SH-SY5Y (cell line): ENCODE measurements around the gene STAG1.

ENCODE experiments used
- GATA2 ChIP-seq: IDR thresholded peaks from 2 replicates; pipeline ENCODE4 v1.6.1; 2011; ENCODE audit warnings: mild to moderate bottlenecking, low read depth, low read length
- GATA3 ChIP-seq: IDR thresholded peaks from 2 replicates; pipeline ENCODE4 v1.6.1; 2011; ENCODE audit warnings: low read depth, mild to moderate bottlenecking, low read length, moderate library complexity

The STAG1 gene

DNA sequence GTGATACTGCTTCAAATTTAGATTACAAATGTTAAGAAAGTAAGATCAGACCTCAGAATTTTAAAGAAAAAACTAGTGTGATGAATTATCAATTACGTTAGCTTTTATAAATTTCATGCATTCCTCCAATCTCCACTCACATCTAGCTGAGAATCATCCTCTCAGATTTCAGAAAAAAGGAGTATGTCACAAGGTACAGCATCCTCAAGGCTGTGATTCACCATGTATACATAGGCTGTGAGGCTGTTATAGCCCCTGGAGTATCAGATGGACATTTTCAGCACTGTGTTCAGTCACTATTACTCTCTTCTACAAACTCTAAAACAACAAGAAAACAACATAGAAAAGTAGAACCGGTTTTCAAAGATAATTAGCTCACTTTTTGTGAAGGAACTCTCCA is 287.7 kb downstream of the STAG1 start:
- no peak for TF ChIP-seq GATA3
- no peak for TF ChIP-seq GATA2

DNA sequence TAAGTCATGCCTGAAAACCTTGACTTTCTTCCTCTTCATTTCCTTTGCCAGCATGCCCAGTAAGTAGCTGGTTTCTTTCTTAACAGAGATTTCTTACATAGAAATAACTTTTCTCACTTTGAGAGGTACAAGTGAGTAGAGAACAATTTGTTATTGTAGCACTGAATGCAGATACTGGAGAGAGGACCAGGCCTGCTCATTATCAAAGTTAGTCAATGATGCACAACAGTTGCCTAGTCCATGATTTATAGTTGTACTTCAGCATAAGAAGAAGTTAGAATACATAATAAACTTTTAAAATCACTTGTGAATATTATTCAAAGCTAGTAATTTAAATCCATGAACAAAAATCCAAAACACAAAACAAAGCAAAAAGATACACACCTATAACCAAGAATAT is 289.0 kb downstream of the STAG1 start:
- TF ChIP-seq GATA2 (no peak), GATA3 (no peak)

DNA sequence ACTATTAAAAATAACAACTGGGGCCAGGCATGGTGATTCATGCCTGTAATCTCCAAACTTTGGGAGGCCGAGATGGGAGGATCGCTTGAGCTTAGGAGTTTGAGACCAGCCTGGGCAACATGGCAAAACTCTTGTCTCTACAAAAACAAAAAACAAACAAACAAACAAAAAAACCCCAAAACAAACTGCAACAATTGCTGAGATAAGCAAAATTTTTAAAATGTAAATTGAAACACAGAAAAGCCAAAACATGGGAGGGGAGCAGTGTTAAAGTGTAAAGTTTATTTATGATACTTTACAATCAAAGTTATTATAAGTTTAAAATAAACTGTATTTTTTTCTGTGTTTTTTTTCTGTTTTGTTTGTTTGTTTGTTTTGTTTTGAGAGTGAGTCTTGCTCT is 294.4 kb downstream of the STAG1 start:
- TF ChIP-seq GATA3 (no peak), GATA2 (no peak)

DNA sequence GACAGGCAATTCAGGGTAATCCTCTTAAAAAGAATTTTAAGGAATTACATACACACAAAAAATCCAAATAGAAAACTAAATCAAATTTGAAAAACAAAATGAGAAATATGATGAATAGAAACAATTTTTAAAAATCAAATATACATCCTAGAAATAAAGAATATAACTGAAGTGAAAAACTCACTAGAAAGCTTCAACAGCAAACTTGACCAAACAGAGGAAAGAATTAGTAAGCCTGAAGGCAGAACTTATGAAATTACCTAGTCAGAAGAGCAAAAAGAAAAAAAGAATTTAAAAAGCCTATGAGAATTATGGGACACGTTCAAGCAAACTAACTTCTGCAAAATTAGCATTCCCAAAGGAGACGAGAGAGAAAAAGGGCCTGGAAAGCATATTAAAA is 296.0 kb downstream of the STAG1 start:
- TF ChIP-seq GATA3 = no peak
- no peak for TF ChIP-seq GATA2

DNA sequence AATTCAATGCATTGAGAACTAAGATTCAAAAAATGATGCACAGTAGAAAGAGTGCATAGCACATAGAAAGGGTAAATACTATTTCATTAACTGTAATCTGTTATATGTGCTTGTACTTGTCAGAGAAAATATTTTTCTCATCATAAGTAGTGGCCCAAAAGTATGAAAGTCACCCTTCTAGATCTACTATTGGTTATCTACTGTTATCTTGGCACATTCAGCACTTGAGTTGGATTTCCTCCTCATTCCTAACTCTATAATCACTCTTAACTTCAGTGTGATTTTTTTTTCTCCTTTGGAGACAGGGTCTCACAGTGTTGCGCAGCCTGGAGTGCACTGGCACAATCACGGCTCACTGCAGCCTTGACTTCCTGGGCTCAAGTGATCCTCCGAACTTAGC is 307.6 kb downstream of the STAG1 start:
- TF ChIP-seq GATA3 = no peak
- no peak for TF ChIP-seq GATA2

DNA sequence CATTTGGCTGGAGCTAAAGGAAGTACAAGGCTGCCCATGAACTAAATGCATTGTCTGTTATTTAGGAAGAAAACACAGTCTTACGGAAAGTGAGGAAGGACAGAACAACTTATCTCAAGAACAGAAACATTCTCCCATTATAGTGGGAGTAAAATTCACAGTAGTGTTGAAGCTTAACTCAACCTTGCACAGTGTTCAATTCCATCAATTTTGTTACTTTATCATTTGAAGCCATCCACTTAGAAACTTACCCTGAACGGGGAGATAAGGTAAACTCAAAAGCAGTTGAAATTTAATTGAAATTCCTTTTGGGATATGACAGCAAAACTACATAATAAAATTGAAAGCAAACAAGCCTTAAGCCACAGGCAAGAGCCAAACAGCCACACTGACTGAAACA is 315.1 kb downstream of the STAG1 start:
- no peak for TF ChIP-seq GATA3

DNA sequence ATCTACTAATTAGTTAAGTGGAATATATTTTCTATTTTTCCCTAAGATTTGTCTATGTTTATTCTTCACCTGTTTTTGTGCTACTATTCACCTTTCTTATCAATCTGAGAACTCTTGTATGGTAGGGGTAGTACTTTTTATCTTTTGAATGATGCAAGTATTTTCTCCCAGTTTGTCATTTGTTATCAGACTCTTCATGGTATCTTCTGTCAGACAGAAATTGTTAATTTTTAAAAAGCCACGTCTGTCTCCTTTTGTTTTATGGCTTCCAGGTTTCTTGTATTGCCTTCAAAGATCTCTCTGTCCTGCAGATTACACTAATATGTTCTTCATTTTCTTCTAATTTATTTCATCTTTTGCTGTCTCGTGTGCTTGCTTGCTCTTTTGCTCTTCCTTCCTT is 317.7 kb downstream of the STAG1 start:
- TF ChIP-seq GATA3 = no peak
- TF ChIP-seq GATA2 = no peak

DNA sequence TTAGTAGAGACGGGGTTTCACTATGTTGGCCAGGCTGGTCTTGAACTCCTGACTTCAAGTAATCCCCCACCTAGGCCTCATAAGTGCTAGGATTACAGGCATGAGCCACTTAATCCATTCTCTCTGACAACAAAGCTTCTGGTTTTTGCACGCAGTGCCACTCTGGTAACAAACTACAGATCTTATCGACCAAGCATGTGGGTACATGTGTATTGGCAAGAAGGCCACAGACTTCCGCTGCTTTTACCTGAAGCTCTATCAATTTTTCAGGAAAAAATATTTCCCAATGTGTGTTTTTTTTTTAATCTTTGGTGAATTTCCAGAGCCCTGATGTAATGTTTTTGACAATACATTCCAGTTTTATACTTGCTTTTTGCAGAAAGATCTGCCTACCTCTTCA is 319.5 kb downstream of the STAG1 start:
- TF ChIP-seq GATA2 = no peak
- TF ChIP-seq GATA3 = no peak

DNA sequence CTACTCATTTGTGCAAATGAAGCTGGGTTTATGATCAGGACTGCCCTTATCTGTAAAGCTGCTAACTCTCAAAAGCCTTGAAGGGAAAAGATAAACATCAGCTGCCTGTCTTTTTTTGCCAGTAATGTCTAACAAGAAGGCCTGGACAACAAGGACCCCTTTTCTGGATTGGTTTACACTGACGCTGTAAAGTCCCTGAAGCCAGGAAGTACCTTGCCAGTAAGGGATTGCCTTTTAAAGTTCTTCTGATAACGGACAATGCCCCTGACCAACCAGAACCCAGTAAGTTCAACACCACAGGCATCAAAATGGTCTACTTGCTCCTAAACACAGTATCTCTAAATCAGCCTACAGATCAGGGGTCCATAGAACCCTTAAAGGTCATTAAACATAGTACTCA is 324.0 kb downstream of the STAG1 start:
- TF ChIP-seq GATA2 = peak; percentile 40; the same call in 1 of the 2 replicates
- peak; percentile 39; the same call in 1 of the 2 replicates for TF ChIP-seq GATA3

DNA sequence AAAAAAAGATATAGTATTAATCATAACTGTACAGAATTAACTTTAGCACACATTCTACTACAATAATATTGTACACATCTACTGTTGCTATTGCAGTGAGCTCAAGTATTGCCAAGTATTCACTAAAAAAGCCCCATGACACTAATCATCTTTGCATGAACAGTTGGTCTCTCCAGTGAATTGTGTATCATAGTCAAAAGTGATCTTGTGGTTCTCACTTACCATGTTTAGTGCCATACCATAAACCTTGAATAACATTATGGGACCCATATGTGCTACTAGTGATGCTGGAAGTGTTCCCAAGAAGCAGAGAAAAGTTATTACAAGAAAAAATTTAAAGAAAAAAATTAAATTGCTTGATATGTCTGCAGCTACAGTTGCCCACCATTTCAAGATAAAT is 324.9 kb downstream of the STAG1 start:
- TF ChIP-seq GATA2 (no peak), GATA3 (no peak)

DNA sequence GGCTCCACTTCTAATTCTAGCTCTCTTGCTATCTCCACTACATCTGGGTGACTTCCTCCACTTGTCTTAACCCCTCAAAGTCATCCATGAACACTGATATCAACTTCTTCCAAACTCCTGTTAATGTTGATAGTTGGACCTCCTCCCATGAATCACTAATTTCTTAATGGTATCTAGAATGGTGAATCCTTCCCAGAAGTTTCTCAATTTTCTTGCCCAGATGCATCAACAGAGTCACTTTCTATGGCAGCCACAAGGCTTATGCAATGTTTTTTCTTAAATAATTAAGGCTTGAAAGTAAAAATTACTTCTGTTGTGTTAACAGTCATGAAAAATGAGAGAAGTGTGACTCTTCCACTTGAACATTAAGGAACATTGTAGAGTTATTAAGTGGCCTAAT is 337.7 kb downstream of the STAG1 start:
- no peak for TF ChIP-seq GATA3

DNA sequence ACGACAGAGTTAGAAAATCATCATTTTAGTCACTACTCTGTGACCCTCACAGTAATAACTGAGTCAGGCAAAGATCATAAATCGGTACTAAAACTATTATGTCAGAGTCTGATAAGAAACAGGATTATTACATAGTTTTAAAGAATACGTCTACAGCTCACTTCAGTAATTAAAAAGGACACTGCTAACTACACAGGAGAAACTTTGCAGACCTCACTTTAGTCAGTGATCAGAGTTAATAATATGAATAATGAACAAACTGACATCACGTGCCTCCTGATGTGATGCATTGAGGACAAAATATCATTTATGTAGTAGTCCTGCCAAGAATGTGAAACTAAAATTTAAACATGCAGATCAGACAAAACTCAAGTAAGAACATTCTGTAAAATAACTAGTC is 339.9 kb downstream of the STAG1 start:
- TF ChIP-seq GATA2 (no peak), GATA3 (no peak)

DNA sequence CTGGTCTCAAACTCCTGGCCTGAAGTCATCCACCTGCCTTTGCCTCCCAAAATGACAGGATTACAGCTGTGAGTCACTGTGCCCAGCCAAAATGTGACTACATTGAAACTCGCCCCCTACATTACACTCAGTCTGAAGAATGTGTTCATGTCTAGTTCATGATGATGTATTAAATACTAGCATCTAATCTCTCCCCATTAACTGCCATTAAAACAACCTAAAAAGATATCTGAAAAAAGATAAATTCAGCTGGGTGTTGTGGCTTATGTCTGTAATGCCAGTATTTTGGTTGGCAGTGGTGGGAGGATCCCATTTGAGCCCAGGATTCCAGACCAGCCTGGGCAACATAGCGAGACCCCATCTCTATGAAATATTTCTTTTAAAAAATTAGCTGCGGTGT is 342.6 kb downstream of the STAG1 start:
- TF ChIP-seq GATA2 (no peak), GATA3 (no peak)

DNA sequence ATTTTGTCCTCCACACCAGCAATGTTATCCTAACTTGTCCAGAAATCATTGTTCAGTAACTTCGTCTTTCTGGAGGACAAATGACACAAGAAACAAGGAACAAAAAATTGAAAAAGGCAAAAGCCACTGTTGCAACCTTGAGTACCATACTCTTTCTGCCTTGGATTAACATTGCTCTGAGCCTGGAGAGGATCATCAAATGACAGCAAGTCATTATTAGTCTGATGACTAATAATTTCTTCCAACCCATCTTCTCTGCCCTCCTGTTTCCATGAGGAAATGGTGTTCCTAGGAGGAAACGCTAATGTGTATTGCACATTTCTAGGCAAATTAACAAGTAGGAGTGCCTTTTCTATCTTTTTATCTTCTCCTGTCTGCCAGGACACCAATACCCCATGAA is 348.1 kb downstream of the STAG1 start:
- TF ChIP-seq GATA3 (no peak), GATA2 (no peak)

DNA sequence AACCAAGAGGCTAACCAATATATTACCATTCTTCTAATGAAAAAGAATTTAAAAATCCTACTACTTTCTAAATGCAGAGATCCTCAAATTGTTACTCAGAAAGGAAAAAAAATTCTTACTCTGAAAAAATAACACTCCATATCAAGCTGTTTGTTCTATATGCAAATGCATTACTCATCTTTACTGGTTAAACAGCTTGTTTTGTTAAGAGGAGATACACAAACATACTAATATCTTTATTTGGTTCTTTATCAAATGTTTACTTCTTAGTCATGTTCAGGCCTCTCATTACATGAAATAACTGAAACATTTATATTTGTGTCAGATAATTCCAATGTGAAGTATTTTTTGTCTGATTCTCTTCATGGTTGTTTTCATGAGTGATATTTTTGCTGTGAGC is 355.3 kb downstream of the STAG1 start:
- no peak for TF ChIP-seq GATA2
- TF ChIP-seq GATA3 = no peak

DNA sequence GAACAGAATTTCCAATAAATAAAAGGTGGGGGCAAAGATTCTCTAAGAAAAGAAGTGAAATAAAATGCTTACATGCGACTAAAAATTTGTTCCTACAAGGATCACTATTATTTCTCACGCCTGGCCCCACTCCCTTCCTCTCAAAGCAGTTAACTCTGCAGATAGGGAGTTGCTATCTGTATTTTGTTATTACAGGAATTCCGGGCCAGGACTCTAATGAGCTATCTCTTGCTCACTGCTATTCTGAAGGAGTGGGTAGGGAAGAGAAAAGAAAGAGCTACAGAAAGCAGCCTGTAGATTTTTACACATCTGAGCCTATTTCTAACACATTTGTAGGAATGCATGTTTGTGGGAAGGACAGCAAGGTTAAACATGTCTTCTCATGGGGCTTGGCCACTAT is 361.6 kb downstream of the STAG1 start:
- TF ChIP-seq GATA2 = no peak
- TF ChIP-seq GATA3 = no peak
